Lower lobe of right lung (tissue), 2 donors: ENCODE measurements around the gene EXOC3. TPM values are rescaled to one million over a fixed set of nuclear protein-coding genes. Genes with fewer than 3 reads are reported as not detected.

Source experiments
- ATAC-seq, 2 donors: fragments of 200-7000 bp; cut with Tn5 transposase; one replicate each; pipeline ENCODE4 v1.9.1; 2020 to 2022; ENCODE audit warnings: mild to moderate bottlenecking in 2 of 2, moderate library complexity in 2 of 2
- DNase-seq: peaks from one replicate; pipeline ENCODE4 v3.0.0-alpha.2; 2020
- H3K27ac ChIP-seq: fragments of 200-600 bp; one replicate; pipeline ENCODE4 v1.8.0; 2022
- H3K27me3 ChIP-seq: fragments of 200-600 bp; one replicate; pipeline ENCODE4 v1.8.0; 2022; ENCODE audit warnings: low read depth
- H3K36me3 ChIP-seq: fragments of 200-600 bp; one replicate; pipeline ENCODE4 v1.8.0; 2022; ENCODE audit warnings: mild to moderate bottlenecking
- H3K4me1 ChIP-seq: fragments of 200-600 bp; one replicate; pipeline ENCODE4 v1.8.0; 2022
- H3K4me3 ChIP-seq: fragments of 200-600 bp; one replicate; pipeline ENCODE4 v1.8.0; 2022; ENCODE audit warnings: mild to moderate bottlenecking
- H3K9me3 ChIP-seq: fragments of 200-600 bp; one replicate; pipeline ENCODE4 v1.8.0; 2022
- CTCF ChIP-seq: fragments of 200-600 bp; IDR thresholded peaks from one replicate; pipeline ENCODE4 v1.8.0; 2022; ENCODE audit warnings: antibody characterized with exemption, mild to moderate bottlenecking
- intact Hi-C: fragments of 100-400 bp; cut with DNase I; formaldehyde crosslinking; loops from one replicate; pipeline ENCODE4 v1.11.0; 2022
- total RNA-seq: library from RNA; stranded (reverse); fragmentation: NEBNext Ultra II Directional; extraction: Animal tissue kit (Norgen Biotek cat#: 25700); gene quantifications from one replicate; pipeline ENCODE4 v1.2.1, GENCODE V29; 2021
- donor health status: DM: no; HTN: yes; CAD: no; lungs with severe emphysema.

Gene EXOC3
- total RNA-seq, 1 donor from 2014 or later = 58.9 TPM

- no peak for DNase-seq
- intact Hi-C loops = no loop called here
These were observed 22.8 kb downstream of the EXOC3 start for GRCh38 chr5:465591-466403.

GRCh38 chr5:466661-467310, 23.8 kb downstream of the EXOC3 start:
- Histone ChIP-seq H3K4me3 (no peak overlapping the region), H3K4me1 (peaks cover 12% of the 10 kb centered on the region), H3K9me3 (no peaks in the 10 kb centered on the region), H3K27ac (no peak overlapping the region), H3K27me3 (no peaks in the 10 kb centered on the region), H3K36me3 (peaks cover 58% of the 10 kb centered on the region)
- intact Hi-C loops = no loop called here
- ATAC-seq (no peak), DNase-seq (no peak)
- no peak for TF ChIP-seq CTCF

More at GRCh38 chr5:465591-466403, 22.8 kb downstream of the EXOC3 start:
- ATAC-seq = no peak
- Histone ChIP-seq H3K4me3 (no peak overlapping the region), H3K36me3 (peaks cover 66% of the 10 kb centered on the region), H3K27ac (no peak overlapping the region), H3K4me1 (peaks cover 2% of the 10 kb centered on the region), H3K9me3 (no peaks in the 10 kb centered on the region), H3K27me3 (no peaks in the 10 kb centered on the region)
- TF ChIP-seq CTCF = no peak

GRCh38 chr5:468401-468800, 25.4 kb downstream of the EXOC3 start:
- intact Hi-C loops = no loop called here
- DNase-seq (no peak), ATAC-seq (no peak)
- Histone ChIP-seq H3K27me3 (no peaks in the 10 kb centered on the region), H3K4me1 (peaks cover 18% of the 10 kb centered on the region), H3K4me3 (no peak overlapping the region), H3K36me3 (peaks cover 42% of the 10 kb centered on the region), H3K9me3 (no peaks in the 10 kb centered on the region), H3K27ac (no peak overlapping the region)
- no peak for TF ChIP-seq CTCF

GRCh38 chr5:469752-470483, 26.9 kb downstream of the EXOC3 start:
- peak; percentile 28 for DNase-seq
- peaks cover 2% of the 10 kb centered on the region for H3K27me3 ChIP-seq
- no peak overlapping the region for H3K4me3 ChIP-seq
- no peak overlapping the region for H3K27ac ChIP-seq
- intact Hi-C loops = no loop called here
- no peak for TF ChIP-seq CTCF
- ATAC-seq = no peak
- no peaks in the 10 kb centered on the region for H3K9me3 ChIP-seq
- H3K4me1 ChIP-seq = peaks cover 22% of the 10 kb centered on the region
- peaks cover 28% of the 10 kb centered on the region for H3K36me3 ChIP-seq

- ATAC-seq (no peak), DNase-seq (no peak)
- no peak overlapping the region for H3K27ac ChIP-seq
- H3K9me3 ChIP-seq = no peaks in the 10 kb centered on the region
- peak overlapping the region; percentile 97 for H3K4me3 ChIP-seq
- no peak for TF ChIP-seq CTCF
- intact Hi-C loops = no loop called here
- H3K4me1 ChIP-seq = peaks cover 26% of the 10 kb centered on the region
- peaks cover 16% of the 10 kb centered on the region for H3K36me3 ChIP-seq
- H3K27me3 ChIP-seq = peaks cover 12% of the 10 kb centered on the region
These were observed 28.2 kb downstream of the EXOC3 start for GRCh38 chr5:470961-471749.
